ENCODE results near the gene SYT3. TPM values are rescaled to one million over a fixed set of nuclear protein-coding genes. Genes with fewer than 3 reads are reported as not detected.

The SYT3 gene
- total RNA-seq, 1 experiment from 2014 or later: 1.8 TPM

GRCh38 chr19:50652722-50653121, 13.0 kb upstream of the SYT3 start:
- H3K4me3 ChIP-seq (ENCODE audit: low read depth, low read length, poor library complexity, severe bottlenecking): no peak overlapping the region
- H3K27me3 ChIP-seq (replicated peaks; ENCODE audit: insufficient read depth, low read depth, low read length, poor library complexity): no peaks in the 10 kb centered on the region
- BruUV-seq (replicated peaks): no TSS peak
- intact Hi-C loops (cut with micrococcal nuclease; ENCODE audit: unreplicated experiment): no loop called here
- no peak for DNase-seq (ENCODE audit: low spot score)
- ChIA-PET POLR2A (ENCODE audit: low non-redundant PET) (no interaction called here), CTCF (no interaction called here)
- H3K36me3 ChIP-seq (ENCODE audit: insufficient read depth, low read length, poor library complexity, severe bottlenecking): no peaks in the 10 kb centered on the region
- TF ChIP-seq CTCF (conservative IDR thresholded peaks at IDR 0.05; ENCODE audit: low read depth, low read length) (no peak), EZH2 (IDR thresholded peaks at IDR 0.05; ENCODE audit: borderline replicate concordance, low read depth, low read length, poor library complexity, severe bottlenecking) (no peak)
- no peaks in the 10 kb centered on the region for H3K9me3 ChIP-seq (ENCODE audit: low read depth, low read length, poor library complexity, severe bottlenecking)
- H3K27ac ChIP-seq (ENCODE audit: low read depth, low read length, poor library complexity, severe bottlenecking): no peak overlapping the region
- peaks cover 8% of the 10 kb centered on the region for H3K4me1 ChIP-seq (ENCODE audit: insufficient read depth, low read length, poor library complexity, severe bottlenecking)

GRCh38 chr19:50651174-50651573, 11.5 kb upstream of the SYT3 start:
- BruUV-seq (replicated peaks): no TSS peak
- no peaks in the 10 kb centered on the region for H3K4me1 ChIP-seq (ENCODE audit: insufficient read depth, low read length, poor library complexity, severe bottlenecking)
- H3K36me3 ChIP-seq (ENCODE audit: insufficient read depth, low read length, poor library complexity, severe bottlenecking): no peaks in the 10 kb centered on the region
- POLR2A ChIA-PET (ENCODE audit: low non-redundant PET): no interaction called here
- CTCF ChIA-PET: interaction anchor here (0.5 kb wide), 1 partner anchor 126 kb away, joined by 4 read pairs; no protein-coding TSS in a partner anchor
- no peak for DNase-seq (ENCODE audit: low spot score)
- no peak overlapping the region for H3K27ac ChIP-seq (ENCODE audit: low read depth, low read length, poor library complexity, severe bottlenecking)
- TF ChIP-seq CTCF (conservative IDR thresholded peaks at IDR 0.05; ENCODE audit: low read depth, low read length) (no peak), EZH2 (IDR thresholded peaks at IDR 0.05; ENCODE audit: borderline replicate concordance, low read depth, low read length, poor library complexity, severe bottlenecking) (no peak)
- no peak overlapping the region for H3K4me3 ChIP-seq (ENCODE audit: low read depth, low read length, poor library complexity, severe bottlenecking)
- intact Hi-C loops (cut with micrococcal nuclease; ENCODE audit: unreplicated experiment): no loop called here
- no peaks in the 10 kb centered on the region for H3K9me3 ChIP-seq (ENCODE audit: low read depth, low read length, poor library complexity, severe bottlenecking)
- no peaks in the 10 kb centered on the region for H3K27me3 ChIP-seq (replicated peaks; ENCODE audit: insufficient read depth, low read depth, low read length, poor library complexity)

- intact Hi-C loops (cut with micrococcal nuclease; ENCODE audit: unreplicated experiment): no loop called here
- TF ChIP-seq EZH2 (IDR thresholded peaks at IDR 0.05; ENCODE audit: borderline replicate concordance, low read depth, low read length, poor library complexity, severe bottlenecking) (no peak), CTCF (conservative IDR thresholded peaks at IDR 0.05; ENCODE audit: low read depth, low read length) (no peak)
- POLR2A ChIA-PET (ENCODE audit: low non-redundant PET): no interaction called here
- no peaks in the 10 kb centered on the region for H3K4me1 ChIP-seq (ENCODE audit: insufficient read depth, low read length, poor library complexity, severe bottlenecking)
- no TSS peak for BruUV-seq (replicated peaks)
- H3K9me3 ChIP-seq (ENCODE audit: low read depth, low read length, poor library complexity, severe bottlenecking): no peaks in the 10 kb centered on the region
- H3K27ac ChIP-seq (ENCODE audit: low read depth, low read length, poor library complexity, severe bottlenecking): no peak within 1 kb of the TSS
- H3K36me3 ChIP-seq (ENCODE audit: insufficient read depth, low read length, poor library complexity, severe bottlenecking): no peaks in the 10 kb centered on the region
- peak; percentile 54 for DNase-seq (ENCODE audit: low spot score)
- CTCF ChIA-PET: no interaction called here
- H3K27me3 ChIP-seq (replicated peaks; ENCODE audit: insufficient read depth, low read depth, low read length, poor library complexity): peaks cover 13% of the 10 kb centered on the region
- H3K4me3 ChIP-seq (ENCODE audit: low read depth, low read length, poor library complexity, severe bottlenecking): no peak within 1 kb of the TSS
Measured at GRCh38 chr19:50649433-50650391, 10.0 kb upstream of the SYT3 start, which contains the start of gene C19orf81. Gene C19orf81, plus strand, starts transcription at chr19:50649445. Its CDS starts 0 bp downstream, at chr19:50649445.
